ENCODE data around the gene ARHGEF40. TPM values are rescaled to one million over a fixed set of nuclear protein-coding genes. Genes with fewer than 3 reads are reported as not detected.

ARHGEF40 gene
- total RNA-seq, 1 donor from 2014 or later: 28.5 TPM

DNA sequence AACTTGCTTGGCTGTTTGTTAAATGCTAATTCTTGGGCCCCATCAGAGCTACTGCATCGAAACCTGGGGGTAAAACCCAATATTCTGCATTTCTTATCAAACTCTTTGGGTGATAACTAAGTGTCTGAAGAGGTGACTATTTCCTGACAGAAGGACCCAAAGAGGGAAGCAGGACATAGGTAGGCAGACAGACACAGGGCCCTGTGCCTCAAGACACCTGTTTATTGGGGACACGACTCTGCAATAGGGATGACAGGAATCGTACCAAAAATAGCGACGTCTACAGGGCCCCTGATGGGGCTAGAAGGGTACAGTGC, 19.7 kb downstream of the ARHGEF40 start:
- no peak for TF ChIP-seq CTCF (IDR thresholded peaks at IDR 0.05)
- Histone ChIP-seq H3K27ac (no peak overlapping the region), H3K27me3 (ENCODE audit: low read depth) (no peaks in the 10 kb centered on the region), H3K36me3 (peaks cover 78% of the 10 kb centered on the region), H3K4me3 (no peak overlapping the region), H3K9me3 (no peaks in the 10 kb centered on the region), H3K4me1 (peaks cover 20% of the 10 kb centered on the region)
- no peak for DNase-seq
- no peak for ATAC-seq
- intact Hi-C loops (cut with DNase I): no loop called here

GRCh38 chr14:21090194-21090939, 20.3 kb downstream of the ARHGEF40 start:
- ATAC-seq: peak in 1 of 2 donors; percentile 4
- no peak overlapping the region for H3K27ac ChIP-seq
- peak; percentile 52 for TF ChIP-seq CTCF (IDR thresholded peaks at IDR 0.05)
- H3K4me3 ChIP-seq: no peak overlapping the region
- H3K4me1 ChIP-seq: peaks cover 20% of the 10 kb centered on the region
- peaks cover 74% of the 10 kb centered on the region for H3K36me3 ChIP-seq
- no peaks in the 10 kb centered on the region for H3K27me3 ChIP-seq (ENCODE audit: low read depth)
- intact Hi-C loops (cut with DNase I): no loop called here
- peak; percentile 64 for DNase-seq
- no peaks in the 10 kb centered on the region for H3K9me3 ChIP-seq

DNA sequence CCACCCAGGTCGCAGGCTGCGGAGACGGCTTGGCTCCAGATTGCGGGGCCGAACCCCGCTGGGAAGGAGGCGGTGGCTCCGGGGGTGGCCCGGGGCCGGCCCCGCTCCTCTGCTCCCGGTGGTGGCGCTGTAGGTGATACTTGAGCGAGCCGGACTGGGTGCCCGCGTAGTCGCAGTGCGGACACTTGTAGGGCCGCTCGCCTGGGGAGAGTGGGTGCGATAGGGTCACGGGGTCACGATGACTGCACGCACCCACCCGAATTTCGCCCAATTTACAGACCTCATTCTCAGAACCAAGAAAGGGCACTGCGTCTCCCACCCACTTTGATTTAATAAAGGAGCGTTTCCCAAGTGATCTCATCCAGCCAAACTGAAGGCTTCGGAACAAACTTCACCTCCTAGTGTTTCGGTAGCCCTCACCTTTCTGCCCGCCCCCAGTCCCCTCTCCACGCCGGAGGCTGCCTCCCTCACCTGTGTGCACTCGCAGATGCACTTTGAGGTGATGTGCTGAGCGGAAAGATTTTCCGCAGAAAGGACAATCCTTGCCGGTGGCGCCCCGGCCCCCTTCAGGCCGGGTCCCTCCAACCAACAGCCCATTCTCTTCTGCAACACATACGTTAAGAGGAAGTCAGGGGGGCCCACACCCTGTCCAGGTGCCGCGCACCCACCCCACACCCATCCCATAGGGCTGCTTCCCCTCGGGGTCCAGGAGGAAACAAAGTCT, 21.0 kb downstream of the ARHGEF40 start:
- no peak for ATAC-seq
- Histone ChIP-seq H3K36me3 (peaks cover 70% of the 10 kb centered on the region), H3K4me3 (no peak overlapping the region), H3K27me3 (ENCODE audit: low read depth) (no peaks in the 10 kb centered on the region), H3K27ac (no peak overlapping the region), H3K4me1 (peaks cover 17% of the 10 kb centered on the region), H3K9me3 (no peaks in the 10 kb centered on the region)
- TF ChIP-seq CTCF (IDR thresholded peaks at IDR 0.05): no peak
- DNase-seq: no peak
- intact Hi-C loops (cut with DNase I): no loop called here

GRCh38 chr14:21091821-21092272, 21.7 kb downstream of the ARHGEF40 start:
- Histone ChIP-seq H3K9me3 (no peaks in the 10 kb centered on the region), H3K27ac (no peak overlapping the region), H3K27me3 (ENCODE audit: low read depth) (no peaks in the 10 kb centered on the region), H3K4me1 (peaks cover 17% of the 10 kb centered on the region), H3K4me3 (no peak overlapping the region), H3K36me3 (peaks cover 68% of the 10 kb centered on the region)
- DNase-seq (no peak), ATAC-seq (peak; percentile 1 to 2)
- no peak for TF ChIP-seq CTCF (IDR thresholded peaks at IDR 0.05)
- intact Hi-C loops (cut with DNase I): no loop called here

GRCh38 chr14:21092273-21093011, 22.3 kb downstream of the ARHGEF40 start:
- intact Hi-C loops (cut with DNase I): no loop called here

More at GRCh38 chr14:21092273-21093011, 22.3 kb downstream of the ARHGEF40 start:
- TF ChIP-seq CTCF (IDR thresholded peaks at IDR 0.05): peak; percentile 100
- Histone ChIP-seq H3K27me3 (ENCODE audit: low read depth) (no peaks in the 10 kb centered on the region), H3K4me1 (peaks cover 17% of the 10 kb centered on the region), H3K9me3 (no peaks in the 10 kb centered on the region), H3K27ac (no peak overlapping the region), H3K4me3 (no peak overlapping the region), H3K36me3 (peaks cover 62% of the 10 kb centered on the region)
- ATAC-seq (peak; percentile 92 to 96), DNase-seq (peak; percentile 92)
